Measurements from ENCODE around the gene CDH13. TPM values are rescaled to one million over a fixed set of nuclear protein-coding genes. Genes with fewer than 3 reads are reported as not detected.

CDH13 gene
- total and polyA plus RNA-seq, 2 experiments from 2014 or later, result 1.2 to 1.5 TPM

GRCh38 chr16:82899731-82900450 is 273.1 kb downstream of the CDH13 start:
- Histone ChIP-seq H4K20me1 (ENCODE audit: insufficient read depth, poor library complexity, severe bottlenecking) (no peaks in the 10 kb centered on the region), H3K79me2 (no peaks in the 10 kb centered on the region), H3K4me1 (ENCODE audit: insufficient read depth) (no peaks in the 10 kb centered on the region), H3K27me3 (no peaks in the 10 kb centered on the region), H3K36me3 (replicated peaks; ENCODE audit: insufficient read depth, low read depth) (no peaks in the 10 kb centered on the region), H3K27ac (no peak overlapping the region), H2AFZ (no peak overlapping the region), H3K9me2 (replicated peaks; ENCODE audit: insufficient read depth) (no peaks in the 10 kb centered on the region), H3K4me2 (no peak overlapping the region), H3K9me3 (ENCODE audit: low read depth) (no peaks in the 10 kb centered on the region), H3K4me3 (no peak overlapping the region)
- DNase-seq (ENCODE audit: low spot score), result no peak
- TF ChIP-seq EZH2phosphoT487 (IDR thresholded peaks at IDR 0.05; ENCODE audit: low read depth, severe bottlenecking, unreplicated experiment) (no peak), CTCF (IDR thresholded peaks at IDR 0.05; ENCODE audit: poor library complexity) (no peak), EZH2 (IDR thresholded peaks at IDR 0.05; ENCODE audit: borderline replicate concordance) (no peak)
- 77% methylated on average over 4 of the region's 4 CpGs for WGBS (ENCODE audit: low lambda C conversion rate, missing lambda C conversion rate)

GRCh38 chr16:82900559-82900958 is 273.8 kb downstream of the CDH13 start:
- Histone ChIP-seq H3K79me2 (no peaks in the 10 kb centered on the region), H3K9me2 (replicated peaks; ENCODE audit: insufficient read depth) (no peaks in the 10 kb centered on the region), H3K36me3 (replicated peaks; ENCODE audit: insufficient read depth, low read depth) (no peaks in the 10 kb centered on the region), H3K4me2 (no peak overlapping the region), H3K9me3 (ENCODE audit: low read depth) (no peaks in the 10 kb centered on the region), H3K4me3 (no peak overlapping the region), H3K27me3 (no peaks in the 10 kb centered on the region), H2AFZ (no peak overlapping the region), H3K27ac (no peak overlapping the region), H4K20me1 (ENCODE audit: insufficient read depth, poor library complexity, severe bottlenecking) (no peaks in the 10 kb centered on the region), H3K4me1 (ENCODE audit: insufficient read depth) (no peaks in the 10 kb centered on the region)
- DNase-seq (ENCODE audit: low spot score), result no peak
- 82% methylated on average over 8 of the region's 8 CpGs for WGBS (ENCODE audit: low lambda C conversion rate, missing lambda C conversion rate)
- no peak for TF ChIP-seq EZH2 (IDR thresholded peaks at IDR 0.05; ENCODE audit: borderline replicate concordance)
- no peak for TF ChIP-seq CTCF (IDR thresholded peaks at IDR 0.05; ENCODE audit: poor library complexity)
- TF ChIP-seq EZH2phosphoT487 (IDR thresholded peaks at IDR 0.05; ENCODE audit: low read depth, severe bottlenecking, unreplicated experiment), result no peak

GRCh38 chr16:82911925-82912324 is 285.2 kb downstream of the CDH13 start:
- Histone ChIP-seq H3K36me3 (replicated peaks; ENCODE audit: insufficient read depth, low read depth) (no peaks in the 10 kb centered on the region), H3K4me1 (ENCODE audit: insufficient read depth) (no peaks in the 10 kb centered on the region), H4K20me1 (ENCODE audit: insufficient read depth, poor library complexity, severe bottlenecking) (no peaks in the 10 kb centered on the region), H3K4me3 (no peak overlapping the region), H3K27ac (no peak overlapping the region), H3K27me3 (no peaks in the 10 kb centered on the region), H3K4me2 (no peak overlapping the region), H3K9me2 (replicated peaks; ENCODE audit: insufficient read depth) (no peaks in the 10 kb centered on the region), H3K9me3 (ENCODE audit: low read depth) (no peaks in the 10 kb centered on the region), H2AFZ (no peak overlapping the region), H3K79me2 (no peaks in the 10 kb centered on the region)
- DNase-seq (ENCODE audit: low spot score), result no peak
- no peak for TF ChIP-seq CTCF (IDR thresholded peaks at IDR 0.05; ENCODE audit: poor library complexity)
- no peak for TF ChIP-seq EZH2phosphoT487 (IDR thresholded peaks at IDR 0.05; ENCODE audit: low read depth, severe bottlenecking, unreplicated experiment)
- TF ChIP-seq EZH2 (IDR thresholded peaks at IDR 0.05; ENCODE audit: borderline replicate concordance), result no peak
- WGBS (ENCODE audit: low lambda C conversion rate, missing lambda C conversion rate), result 89% methylated on average over 10 of the region's 10 CpGs

Measured in hepatocyte (in vitro differentiated cells).